Type B pancreatic cell (in vitro differentiated cells): Measurements from ENCODE around the gene KDM7A. TPM values are rescaled to one million over a fixed set of nuclear protein-coding genes. Genes with fewer than 3 reads are reported as not detected.
A peak's percentile ranks its signal among the peaks of the same experiment; 100 is the strongest.

Source experiments
- DNase-seq: peaks from one replicate; pipeline ENCODE4 v3.0.0; 2021; ENCODE audit warnings: mixed read lengths; ENCODE audit not compliant: unreplicated experiment; ENCODE audit errors: extremely low spot score
- H3K27ac Mint-ChIP-seq: 2 replicates; pipeline ENCODE4 v1.8.0; 2021; ENCODE audit warnings: mild to moderate bottlenecking, mixed read lengths
- H3K27me3 Mint-ChIP-seq: 2 replicates; pipeline ENCODE4 v1.8.0; 2021; ENCODE audit warnings: mixed read lengths
- H3K36me3 Mint-ChIP-seq: 2 replicates; pipeline ENCODE4 v1.8.0; 2021; ENCODE audit warnings: mixed read lengths
- H3K4me1 Mint-ChIP-seq: one replicate; pipeline ENCODE4 v1.8.0; 2021; ENCODE audit warnings: mixed read lengths; ENCODE audit not compliant: unreplicated experiment
- H3K4me3 Mint-ChIP-seq: 2 replicates; pipeline ENCODE4 v1.8.0; 2021; ENCODE audit warnings: mild to moderate bottlenecking, mixed read lengths
- H3K9me3 Mint-ChIP-seq: 2 replicates; pipeline ENCODE4 v1.8.0; 2021; ENCODE audit warnings: mixed read lengths
- CTCF ChIP-seq: fragments of 200-600 bp; sonication (generic); conservative IDR thresholded peaks from 2 replicates; pipeline ENCODE4 v1.5.0; 2021; ENCODE audit warnings: antibody characterized with exemption, mild to moderate bottlenecking
- total RNA-seq: library from RNA; stranded (reverse); gene quantifications from 2 replicates; pipeline ENCODE4 v1.2.1, GENCODE V29; 2021; ENCODE audit warnings: low replicate concordance

KDM7A gene
- total RNA-seq, 1 donor from 2014 or later: 7.5 TPM

DNA sequence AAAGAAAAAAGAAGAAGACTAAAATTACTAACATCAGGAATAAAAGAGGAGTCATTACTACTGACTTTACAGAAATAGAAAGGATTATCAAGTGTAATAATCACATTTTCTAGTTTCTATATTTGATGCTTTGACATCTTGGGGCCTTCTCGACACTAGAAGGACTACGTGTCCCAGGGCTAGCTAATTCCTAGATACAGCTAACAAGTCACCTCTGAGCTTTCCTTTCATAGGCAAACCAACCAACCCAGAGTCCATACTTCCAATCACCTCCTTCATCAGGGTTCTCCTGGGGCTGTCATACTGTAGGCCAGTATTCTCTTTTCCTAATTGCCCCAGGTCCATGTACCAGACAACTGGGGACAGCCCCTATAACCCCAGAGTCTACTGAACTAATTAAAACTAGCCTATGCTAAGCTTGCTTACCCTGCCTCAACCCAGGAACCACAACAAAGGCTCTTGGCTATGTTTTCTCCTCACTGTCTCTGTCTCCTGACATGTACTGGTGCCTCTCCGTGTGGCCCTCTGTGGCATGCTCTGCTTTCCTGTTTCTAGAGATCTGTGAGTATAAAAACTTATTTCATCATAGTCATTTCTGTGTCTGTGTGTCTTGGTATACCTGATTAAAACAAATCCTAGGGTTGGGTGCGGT, 107.4 kb downstream of the KDM7A start:
- Mint-ChIP-seq H3K4me3 (no peak overlapping the region), H3K9me3 (peaks cover 14% of the 10 kb centered on the region), H3K27me3 (peaks cover 3% of the 10 kb centered on the region)

GRCh38 chr7:140068033-140068432, 108.8 kb downstream of the KDM7A start:
- Mint-ChIP-seq H3K4me3 (no peak overlapping the region), H3K9me3 (peaks cover 14% of the 10 kb centered on the region), H3K27ac (no peak overlapping the region), H3K36me3 (peaks cover 5% of the 10 kb centered on the region), H3K4me1 (no peaks in the 10 kb centered on the region), H3K27me3 (peaks cover 3% of the 10 kb centered on the region)
- no peak for DNase-seq
- no peak for TF ChIP-seq CTCF

More for the DNA sequence above, 107.4 kb downstream of the KDM7A start:
- no peak for DNase-seq
- TF ChIP-seq CTCF: no peak
- Mint-ChIP-seq H3K36me3 (no peaks in the 10 kb centered on the region), H3K4me1 (no peaks in the 10 kb centered on the region), H3K27ac (no peak overlapping the region)

DNA sequence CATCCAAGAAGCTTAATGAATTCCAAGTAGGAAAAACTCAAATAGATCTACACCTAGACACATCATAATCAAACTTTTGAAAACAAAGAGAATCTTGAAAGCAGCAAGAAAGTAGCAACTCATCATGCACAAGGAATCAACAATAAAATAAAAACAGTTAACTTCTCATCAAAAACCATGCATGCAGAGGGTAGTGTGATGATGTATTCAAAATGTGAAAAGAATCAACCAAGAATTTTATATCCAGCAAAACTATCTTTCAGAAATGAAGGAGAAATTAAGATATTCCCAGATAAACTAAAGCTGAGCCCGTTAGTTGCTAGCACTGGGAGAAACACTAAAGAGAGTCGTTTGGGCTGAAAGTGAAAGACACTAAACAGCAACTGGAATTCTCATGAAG, 109.7 kb downstream of the KDM7A start:
- Mint-ChIP-seq H3K27me3 (peaks cover 3% of the 10 kb centered on the region), H3K9me3 (peaks cover 14% of the 10 kb centered on the region)
- no peak for TF ChIP-seq CTCF

GRCh38 chr7:140062528-140063299, 114.1 kb downstream of the KDM7A start, which contains the start of gene PARP12:
PARP12 (minus strand) TSS chr7:140062951; CDS start chr7:140062847, 104 bp downstream.
- Mint-ChIP-seq H3K27ac (peak within 1 kb of the TSS; percentile 68), H3K9me3 (peaks cover 11% of the 10 kb centered on the region), H3K4me1 (peaks cover 12% of the 10 kb centered on the region), H3K4me3 (peak within 1 kb of the TSS; percentile 86), H3K36me3 (peaks cover 10% of the 10 kb centered on the region), H3K27me3 (peaks cover 21% of the 10 kb centered on the region)
- peak; percentile 84 for DNase-seq
- TF ChIP-seq CTCF: no peak

More for the DNA sequence above, 109.7 kb downstream of the KDM7A start:
- Mint-ChIP-seq H3K4me1 (no peaks in the 10 kb centered on the region), H3K27ac (no peak overlapping the region), H3K4me3 (no peak overlapping the region), H3K36me3 (peaks cover 5% of the 10 kb centered on the region)
- no peak for DNase-seq

DNA sequence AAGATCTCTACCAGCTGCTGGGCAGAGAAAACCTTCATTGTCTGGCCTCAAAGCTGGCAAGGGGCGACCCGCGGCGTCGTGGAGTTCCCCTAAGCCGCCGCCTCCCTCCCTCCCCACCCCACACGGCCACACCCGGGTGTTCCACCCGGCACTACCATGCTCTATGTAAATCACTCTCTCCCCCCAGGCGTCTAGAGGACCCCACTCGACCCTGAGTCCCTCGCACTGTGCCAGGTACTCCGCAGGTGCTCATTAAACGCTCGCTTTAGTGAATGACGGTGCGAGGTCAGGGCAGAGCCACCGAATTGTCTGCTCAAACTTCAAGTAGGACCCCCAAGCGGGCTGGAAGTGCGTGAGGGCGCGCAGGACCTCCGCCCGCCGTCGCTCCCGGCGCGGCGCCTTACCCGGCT, 114.7 kb downstream of the KDM7A start:
- Mint-ChIP-seq H3K36me3 (peaks cover 10% of the 10 kb centered on the region), H3K4me3 (peak overlapping the region; percentile 86), H3K9me3 (peaks cover 7% of the 10 kb centered on the region), H3K27me3 (peaks cover 21% of the 10 kb centered on the region), H3K27ac (peak overlapping the region; percentile 50), H3K4me1 (peaks cover 12% of the 10 kb centered on the region)
- peak; percentile 62 for DNase-seq
- TF ChIP-seq CTCF: no peak
